ENCODE results near the gene HSD11B2.

Gene HSD11B2

DNA sequence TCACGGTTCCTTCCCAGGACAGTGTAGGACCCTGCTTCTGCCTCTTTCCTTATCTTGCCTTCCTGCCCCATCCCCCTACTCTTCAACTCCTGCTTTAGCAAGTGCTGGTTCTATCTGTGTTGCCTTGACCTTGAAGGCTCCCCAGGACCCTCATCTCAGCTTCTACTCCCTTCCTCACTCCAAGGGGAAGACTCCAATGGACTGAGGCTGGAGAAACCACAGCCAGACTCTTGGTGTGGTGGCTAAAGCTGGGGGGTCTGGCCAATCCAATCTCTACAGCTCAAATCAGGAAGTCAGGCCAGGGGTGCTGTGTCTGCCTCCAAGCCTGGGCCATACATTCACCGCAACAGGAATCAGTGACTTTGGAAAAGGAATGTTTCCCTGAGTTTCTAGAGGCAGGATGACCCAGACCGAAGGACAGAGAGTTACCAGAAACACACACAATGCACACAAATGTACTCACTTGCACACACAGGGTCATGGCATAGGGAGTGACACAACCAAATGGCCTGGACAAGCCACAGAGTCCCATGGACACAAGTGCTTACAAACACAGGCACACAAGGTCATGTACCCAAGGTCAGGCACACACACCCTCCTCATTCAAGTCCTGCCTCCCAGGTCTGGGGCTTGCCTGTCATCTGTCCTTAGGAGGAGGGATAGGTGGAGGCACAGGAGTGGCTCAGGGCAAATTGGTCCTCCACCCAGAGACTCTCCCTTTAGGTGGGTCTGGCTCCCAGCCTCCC is 1.7 kb upstream of the HSD11B2 start:
- TF ChIP-seq MAX (IDR thresholded peaks at IDR 0.05; ENCODE audit: low read depth, low read length) (no peak), MYC (IDR thresholded peaks at IDR 0.05; ENCODE audit: low read depth, low read length) (no peak), CTCF (IDR thresholded peaks at IDR 0.05; ENCODE audit: low read depth, low read length) (no peak), POLR2A (IDR thresholded peaks at IDR 0.05; ENCODE audit: extremely low read depth, insufficient read length) (no peak)
- no peak overlapping the region for H3K4me3 ChIP-seq (ENCODE audit: low read depth, low read length)
- no peak for DNase-seq (ENCODE audit: low read depth)

DNA sequence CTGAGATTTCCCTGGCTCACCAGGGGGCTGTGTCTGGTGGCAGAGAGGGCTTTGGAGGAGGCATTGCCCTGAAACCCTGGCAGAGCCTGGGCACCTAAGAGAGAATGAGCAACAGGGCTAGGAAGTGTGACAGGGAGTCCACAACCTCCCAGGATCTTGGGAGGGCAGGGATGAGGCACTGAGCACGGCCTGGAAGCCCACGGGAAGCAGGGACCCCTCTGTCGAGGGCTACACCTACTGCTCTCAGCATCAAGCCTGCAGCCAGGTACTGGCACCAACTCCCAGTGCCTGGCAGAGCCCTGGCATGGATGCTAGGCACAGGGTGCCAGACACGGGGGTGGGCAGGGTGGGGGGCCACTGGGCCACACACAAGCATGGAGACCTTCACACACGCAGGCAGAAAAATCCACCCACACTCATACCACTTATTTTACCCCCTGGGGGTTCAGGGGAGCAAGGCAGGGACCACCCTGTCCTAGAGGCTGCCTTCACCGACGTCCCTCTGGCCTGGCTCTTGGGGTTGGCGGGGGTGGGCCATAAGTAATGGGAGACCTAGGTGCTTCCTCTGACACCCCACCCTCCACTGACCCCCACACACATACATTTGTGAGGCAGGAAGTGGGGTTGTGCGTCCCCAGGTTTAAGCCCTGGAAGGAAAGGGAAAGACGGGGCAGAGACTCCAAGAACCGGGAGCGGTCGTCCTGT is 970 bp upstream of the HSD11B2 start:
- no peak overlapping the region for H3K4me3 ChIP-seq (ENCODE audit: low read depth, low read length)
- no peak for TF ChIP-seq POLR2A (IDR thresholded peaks at IDR 0.05; ENCODE audit: extremely low read depth, insufficient read length)
- TF ChIP-seq MAX (IDR thresholded peaks at IDR 0.05; ENCODE audit: low read depth, low read length) = no peak
- TF ChIP-seq MYC (IDR thresholded peaks at IDR 0.05; ENCODE audit: low read depth, low read length) = no peak
- TF ChIP-seq CTCF (IDR thresholded peaks at IDR 0.05; ENCODE audit: low read depth, low read length) = no peak
- DNase-seq (ENCODE audit: low read depth) = no peak

DNA sequence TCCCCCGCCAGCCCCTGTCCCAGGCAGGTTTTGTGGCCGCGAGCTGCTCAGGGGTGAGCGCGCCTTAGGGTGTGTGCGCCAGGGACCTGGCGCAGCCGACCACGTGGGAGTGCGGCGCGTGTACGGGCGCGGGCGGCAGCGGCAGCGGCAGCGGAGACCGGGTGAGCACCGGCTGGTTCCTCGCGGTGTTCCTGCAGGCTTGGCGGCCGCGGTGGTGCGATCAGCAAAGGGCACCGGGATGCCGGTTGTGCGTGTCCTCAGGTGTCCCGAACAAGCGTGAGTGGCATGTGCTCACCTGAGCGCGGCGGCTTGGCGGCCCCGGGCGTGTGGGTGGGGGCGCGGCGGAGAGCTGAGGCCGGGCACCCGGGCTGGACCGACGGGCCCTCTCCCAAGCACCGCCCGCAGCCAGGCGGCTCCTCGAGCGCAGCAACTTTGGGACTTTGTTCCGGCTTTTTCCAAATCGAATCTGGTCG is 381 bp upstream of the HSD11B2 start:
- TF ChIP-seq MYC (IDR thresholded peaks at IDR 0.05; ENCODE audit: low read depth, low read length) = no peak
- TF ChIP-seq MAX (IDR thresholded peaks at IDR 0.05; ENCODE audit: low read depth, low read length) = no peak
- TF ChIP-seq POLR2A (IDR thresholded peaks at IDR 0.05; ENCODE audit: extremely low read depth, insufficient read length) = no peak
- TF ChIP-seq CTCF (IDR thresholded peaks at IDR 0.05; ENCODE audit: low read depth, low read length) = no peak
- DNase-seq (ENCODE audit: low read depth) = no peak
- H3K4me3 ChIP-seq (ENCODE audit: low read depth, low read length) = no peak overlapping the region

- no peak for DNase-seq (ENCODE audit: low read depth)
- H3K4me3 ChIP-seq (ENCODE audit: low read depth, low read length) = no peak overlapping the region
- no peak for TF ChIP-seq MAX (IDR thresholded peaks at IDR 0.05; ENCODE audit: low read depth, low read length)
- TF ChIP-seq MYC (IDR thresholded peaks at IDR 0.05; ENCODE audit: low read depth, low read length) = no peak
- TF ChIP-seq POLR2A (IDR thresholded peaks at IDR 0.05; ENCODE audit: extremely low read depth, insufficient read length) = no peak
Measured at GRCh38 chr16:67431775-67432505, 1.0 kb downstream of the HSD11B2 start.

DNA sequence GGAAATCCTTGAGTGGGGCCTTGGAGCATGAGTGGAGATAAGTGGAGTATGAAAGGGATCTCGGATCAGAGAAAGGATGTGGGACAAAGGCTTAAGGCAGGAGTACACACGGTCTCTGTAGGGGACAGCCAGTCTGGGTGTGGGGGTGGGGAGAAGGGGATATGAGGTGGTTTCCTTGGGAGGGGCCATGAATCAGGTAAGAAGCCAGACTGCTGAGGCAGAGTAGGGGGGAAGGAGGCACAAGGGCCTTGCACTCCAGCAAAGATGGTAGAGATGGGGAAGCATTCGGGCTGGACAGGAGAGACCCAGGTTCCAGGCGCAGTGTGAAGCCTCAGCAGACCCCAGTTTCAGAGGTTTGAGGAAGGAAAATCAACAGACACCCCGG is 1.6 kb downstream of the HSD11B2 start:
- TF ChIP-seq POLR2A (IDR thresholded peaks at IDR 0.05; ENCODE audit: extremely low read depth, insufficient read length) = no peak
- H3K4me3 ChIP-seq (ENCODE audit: low read depth, low read length) = no peak overlapping the region

GRCh38 chr16:67433131-67433719 is 2.3 kb downstream of the HSD11B2 start:
- H3K4me3 ChIP-seq (ENCODE audit: low read depth, low read length) = no peak overlapping the region
- TF ChIP-seq CTCF (IDR thresholded peaks at IDR 0.05; ENCODE audit: low read depth, low read length) (no peak), MAX (IDR thresholded peaks at IDR 0.05; ENCODE audit: low read depth, low read length) (no peak)
- DNase-seq (ENCODE audit: low read depth) = no peak

More for the DNA sequence above, 1.6 kb downstream of the HSD11B2 start:
- no peak for DNase-seq (ENCODE audit: low read depth)

All from NB4 (cell line).